GM23338 (cell line): Measurements from ENCODE around the gene SLFN5.

Experiments
- CREB1 ChIP-seq: fragments of 250-450 bp; sonication (Bioruptor Pico); IDR thresholded peaks from 2 replicates; pipeline ENCODE4 v1.5.0; 2020; ENCODE audit warnings: low read depth, mild to moderate bottlenecking, moderate library complexity
- EZH2 ChIP-seq: fragments of 200-600 bp; sonication (generic); IDR thresholded peaks from one replicate; pipeline ENCODE4 v1.8.0; 2017; ENCODE audit warnings: antibody characterized with exemption, mild to moderate bottlenecking, low read depth; ENCODE audit not compliant: unreplicated experiment
- EZH2phosphoT487 ChIP-seq: fragments of 200-600 bp; sonication (generic); IDR thresholded peaks from one replicate; pipeline ENCODE4 v1.8.1; 2018; ENCODE audit warnings: antibody characterized with exemption; ENCODE audit not compliant: unreplicated experiment
- JUNB ChIP-seq: IDR thresholded peaks from one replicate; pipeline ENCODE4 v1.6.1; 2016; ENCODE audit warnings: antibody characterized with exemption; ENCODE audit not compliant: unreplicated experiment
- POLR2AphosphoS5 ChIP-seq: IDR thresholded peaks from 2 replicates; pipeline ENCODE4 v1.6.1; 2016; ENCODE audit warnings: antibody characterized with exemption, low read depth
- STAT1 ChIP-seq: IDR thresholded peaks from one replicate; pipeline ENCODE4 v1.6.1; 2016; ENCODE audit warnings: antibody characterized with exemption; ENCODE audit not compliant: unreplicated experiment
- ZNF331 ChIP-seq: fragments of 250-450 bp; sonication (Bioruptor Pico); IDR thresholded peaks from 2 replicates; pipeline ENCODE4 v1.5.0; 2020; ENCODE audit warnings: low read depth, mild to moderate bottlenecking, moderate library complexity
- TF ChIP-seq, protein P1 (sequence below), 2 experiments: fragments of 200-600 bp in 1 of 2; sonication (generic) in 1 of 2; conservative IDR thresholded peaks; 2 replicates each; pipeline versions ENCODE4 v1.5.1 to v1.6.1; 2016 to 2017; ENCODE audit warnings: antibody characterized with exemption in 2 of 2, low read depth in 2 of 2, mild to moderate bottlenecking in 2 of 2, moderate library complexity in 1 of 2
- TF ChIP-seq, protein P2 (sequence below): IDR thresholded peaks from one replicate; pipeline ENCODE4 v1.6.1; 2018; ENCODE audit warnings: antibody characterized with exemption; ENCODE audit not compliant: unreplicated experiment

GRCh38 chr17:35243561-35244340 lies 879 bp downstream of the SLFN5 start:
- TF ChIP-seq, protein P1, sequence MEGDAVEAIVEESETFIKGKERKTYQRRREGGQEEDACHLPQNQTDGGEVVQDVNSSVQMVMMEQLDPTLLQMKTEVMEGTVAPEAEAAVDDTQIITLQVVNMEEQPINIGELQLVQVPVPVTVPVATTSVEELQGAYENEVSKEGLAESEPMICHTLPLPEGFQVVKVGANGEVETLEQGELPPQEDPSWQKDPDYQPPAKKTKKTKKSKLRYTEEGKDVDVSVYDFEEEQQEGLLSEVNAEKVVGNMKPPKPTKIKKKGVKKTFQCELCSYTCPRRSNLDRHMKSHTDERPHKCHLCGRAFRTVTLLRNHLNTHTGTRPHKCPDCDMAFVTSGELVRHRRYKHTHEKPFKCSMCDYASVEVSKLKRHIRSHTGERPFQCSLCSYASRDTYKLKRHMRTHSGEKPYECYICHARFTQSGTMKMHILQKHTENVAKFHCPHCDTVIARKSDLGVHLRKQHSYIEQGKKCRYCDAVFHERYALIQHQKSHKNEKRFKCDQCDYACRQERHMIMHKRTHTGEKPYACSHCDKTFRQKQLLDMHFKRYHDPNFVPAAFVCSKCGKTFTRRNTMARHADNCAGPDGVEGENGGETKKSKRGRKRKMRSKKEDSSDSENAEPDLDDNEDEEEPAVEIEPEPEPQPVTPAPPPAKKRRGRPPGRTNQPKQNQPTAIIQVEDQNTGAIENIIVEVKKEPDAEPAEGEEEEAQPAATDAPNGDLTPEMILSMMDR (conservative IDR thresholded peaks at IDR 0.05; ENCODE audit: low read depth in 2 of 2) = no peak
- TF ChIP-seq POLR2AphosphoS5 = no peak
- TF ChIP-seq EZH2 = no peak
- TF ChIP-seq, protein P2, sequence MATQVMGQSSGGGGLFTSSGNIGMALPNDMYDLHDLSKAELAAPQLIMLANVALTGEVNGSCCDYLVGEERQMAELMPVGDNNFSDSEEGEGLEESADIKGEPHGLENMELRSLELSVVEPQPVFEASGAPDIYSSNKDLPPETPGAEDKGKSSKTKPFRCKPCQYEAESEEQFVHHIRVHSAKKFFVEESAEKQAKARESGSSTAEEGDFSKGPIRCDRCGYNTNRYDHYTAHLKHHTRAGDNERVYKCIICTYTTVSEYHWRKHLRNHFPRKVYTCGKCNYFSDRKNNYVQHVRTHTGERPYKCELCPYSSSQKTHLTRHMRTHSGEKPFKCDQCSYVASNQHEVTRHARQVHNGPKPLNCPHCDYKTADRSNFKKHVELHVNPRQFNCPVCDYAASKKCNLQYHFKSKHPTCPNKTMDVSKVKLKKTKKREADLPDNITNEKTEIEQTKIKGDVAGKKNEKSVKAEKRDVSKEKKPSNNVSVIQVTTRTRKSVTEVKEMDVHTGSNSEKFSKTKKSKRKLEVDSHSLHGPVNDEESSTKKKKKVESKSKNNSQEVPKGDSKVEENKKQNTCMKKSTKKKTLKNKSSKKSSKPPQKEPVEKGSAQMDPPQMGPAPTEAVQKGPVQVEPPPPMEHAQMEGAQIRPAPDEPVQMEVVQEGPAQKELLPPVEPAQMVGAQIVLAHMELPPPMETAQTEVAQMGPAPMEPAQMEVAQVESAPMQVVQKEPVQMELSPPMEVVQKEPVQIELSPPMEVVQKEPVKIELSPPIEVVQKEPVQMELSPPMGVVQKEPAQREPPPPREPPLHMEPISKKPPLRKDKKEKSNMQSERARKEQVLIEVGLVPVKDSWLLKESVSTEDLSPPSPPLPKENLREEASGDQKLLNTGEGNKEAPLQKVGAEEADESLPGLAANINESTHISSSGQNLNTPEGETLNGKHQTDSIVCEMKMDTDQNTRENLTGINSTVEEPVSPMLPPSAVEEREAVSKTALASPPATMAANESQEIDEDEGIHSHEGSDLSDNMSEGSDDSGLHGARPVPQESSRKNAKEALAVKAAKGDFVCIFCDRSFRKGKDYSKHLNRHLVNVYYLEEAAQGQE = no peak
- no peak for TF ChIP-seq CREB1
- no peak for TF ChIP-seq JUNB
- TF ChIP-seq EZH2phosphoT487 = no peak
- TF ChIP-seq STAT1 = no peak
- TF ChIP-seq ZNF331 = no peak
